Stimulated activated effector memory CD8-positive, alpha-beta T cell treated with anti-CD3 and anti-CD28 coated beads, Interleukin-12 subunit alpha, Interleukin-12 subunit beta, amount 100 ng/mL, for 72 hours (primary cell): ENCODE measurements around the gene NUP155.
"Not testable (repeated sequence)": the region's sequence is repeated elsewhere in the genome, so short reads cannot be mapped to it uniquely, and the experiment has no call there.

Source experiments
- ATAC-seq: fragments of 150-1000 bp; cut with Tn5 transposase; 2 replicates; pipeline ENCODE4 v1.10.0; 2021
- DNase-seq, 2 donors: peaks; one replicate each; pipeline ENCODE4 v3.0.0; 2021 to 2022; ENCODE audit warnings: low spot score in 2 of 2
- H3K27ac Mint-ChIP-seq: one replicate; pipeline ENCODE4 v1.8.0; 2022; ENCODE audit warnings: mild to moderate bottlenecking, mixed read lengths
- H3K36me3 Mint-ChIP-seq: one replicate; pipeline ENCODE4 v1.8.0; 2022; ENCODE audit warnings: mild to moderate bottlenecking, mixed read lengths
- H3K4me1 Mint-ChIP-seq: one replicate; pipeline ENCODE4 v1.8.0; 2022; ENCODE audit warnings: mixed read lengths
- H3K4me3 Mint-ChIP-seq: one replicate; pipeline ENCODE4 v1.8.0; 2022; ENCODE audit warnings: mild to moderate bottlenecking, mixed read lengths
- H3K9me3 Mint-ChIP-seq: one replicate; pipeline ENCODE4 v1.8.0; 2022; ENCODE audit warnings: mixed read lengths

NUP155 gene

GRCh38 chr5:37319037-37319782 lies 51.7 kb downstream of the NUP155 start:
- Mint-ChIP-seq H3K27ac (peak overlapping the region; percentile 11), H3K9me3 (no peaks in the 10 kb centered on the region), H3K4me3 (no peak overlapping the region), H3K36me3 (peaks cover 100% of the 10 kb centered on the region), H3K4me1 (peaks cover 5% of the 10 kb centered on the region)
- DNase-seq (no peak), ATAC-seq (no peak)

GRCh38 chr5:37316027-37316426 lies 54.9 kb downstream of the NUP155 start:
- DNase-seq: no peak
- Mint-ChIP-seq H3K4me3 (no peak overlapping the region), H3K27ac (no peak overlapping the region), H3K36me3 (peaks cover 100% of the 10 kb centered on the region), H3K9me3 (no peaks in the 10 kb centered on the region), H3K4me1 (peaks cover 5% of the 10 kb centered on the region)
- ATAC-seq: no peak

- Mint-ChIP-seq H3K4me3 (no peak overlapping the region), H3K27ac (no peak overlapping the region), H3K9me3 (no peaks in the 10 kb centered on the region), H3K4me1 (no peaks in the 10 kb centered on the region), H3K36me3 (peaks cover 100% of the 10 kb centered on the region)
- no peak for DNase-seq
- no peak for ATAC-seq
Observed at GRCh38 chr5:37310360-37310759, 60.5 kb downstream of the NUP155 start.

GRCh38 chr5:37308793-37309192 lies 62.1 kb downstream of the NUP155 start:
- no peak for DNase-seq
- H3K36me3 Mint-ChIP-seq: peaks cover 100% of the 10 kb centered on the region

GRCh38 chr5:37304888-37305287 lies 66.0 kb downstream of the NUP155 start:
- Mint-ChIP-seq H3K4me3 (no peak overlapping the region), H3K36me3 (peaks cover 100% of the 10 kb centered on the region), H3K4me1 (no peaks in the 10 kb centered on the region), H3K27ac (no peak overlapping the region), H3K9me3 (no peaks in the 10 kb centered on the region)
- ATAC-seq (no peak), DNase-seq (no peak)

More at GRCh38 chr5:37308793-37309192, 62.1 kb downstream of the NUP155 start:
- H3K4me3 Mint-ChIP-seq: no peak overlapping the region
- H3K27ac Mint-ChIP-seq: no peak overlapping the region
- no peaks in the 10 kb centered on the region for H3K4me1 Mint-ChIP-seq
- H3K9me3 Mint-ChIP-seq: no peaks in the 10 kb centered on the region
- ATAC-seq: no peak

- not testable (repeated sequence) for H3K27ac Mint-ChIP-seq, H3K4me1 Mint-ChIP-seq, H3K4me3 Mint-ChIP-seq, ATAC-seq, DNase-seq, H3K9me3 Mint-ChIP-seq
- peaks cover 92% of the 10 kb centered on the region for H3K36me3 Mint-ChIP-seq
Observed at GRCh38 chr5:37296313-37296712, 74.6 kb downstream of the NUP155 start.

GRCh38 chr5:37283214-37283820 lies 87.6 kb downstream of the NUP155 start:
- Mint-ChIP-seq H3K4me3 (no peak overlapping the region), H3K9me3 (peaks cover 4% of the 10 kb centered on the region), H3K4me1 (no peaks in the 10 kb centered on the region), H3K27ac (no peak overlapping the region), H3K36me3 (peaks cover 2% of the 10 kb centered on the region)
- no peak for ATAC-seq
- no peak for DNase-seq

- DNase-seq (no peak), ATAC-seq (no peak)
- Mint-ChIP-seq H3K4me1 (no peaks in the 10 kb centered on the region), H3K4me3 (no peak overlapping the region), H3K27ac (no peak overlapping the region), H3K9me3 (peaks cover 4% of the 10 kb centered on the region), H3K36me3 (no peaks in the 10 kb centered on the region)
Observed at GRCh38 chr5:37275511-37275910, 95.4 kb downstream of the NUP155 start.

- H3K9me3 Mint-ChIP-seq: peaks cover 6% of the 10 kb centered on the region
- H3K4me1 Mint-ChIP-seq: no peaks in the 10 kb centered on the region
- ATAC-seq (no peak), DNase-seq (no peak)
- no peaks in the 10 kb centered on the region for H3K36me3 Mint-ChIP-seq
- H3K4me3 Mint-ChIP-seq: no peak overlapping the region
- H3K27ac Mint-ChIP-seq: no peak overlapping the region
Observed at GRCh38 chr5:37272511-37272910, 98.4 kb downstream of the NUP155 start.

GRCh38 chr5:37268100-37268499 lies 102.8 kb downstream of the NUP155 start:
- ATAC-seq, H3K27ac Mint-ChIP-seq, H3K36me3 Mint-ChIP-seq, H3K4me1 Mint-ChIP-seq, H3K9me3 Mint-ChIP-seq, DNase-seq, H3K4me3 Mint-ChIP-seq: not testable (repeated sequence)

- Mint-ChIP-seq H3K36me3 (no peaks in the 10 kb centered on the region), H3K4me3 (no peak overlapping the region), H3K9me3 (no peaks in the 10 kb centered on the region), H3K4me1 (no peaks in the 10 kb centered on the region), H3K27ac (no peak overlapping the region)
- ATAC-seq (no peak), DNase-seq (no peak)
Observed at GRCh38 chr5:37255774-37256358, 115.0 kb downstream of the NUP155 start.

- H3K9me3 Mint-ChIP-seq: no peaks in the 10 kb centered on the region
- no peak overlapping the region for H3K4me3 Mint-ChIP-seq
- H3K4me1 Mint-ChIP-seq: peaks cover 4% of the 10 kb centered on the region
- H3K36me3 Mint-ChIP-seq: no peaks in the 10 kb centered on the region
- no peak overlapping the region for H3K27ac Mint-ChIP-seq
- no peak for DNase-seq
- ATAC-seq: no peak
Observed at GRCh38 chr5:37254581-37254980, 116.3 kb downstream of the NUP155 start.

- Mint-ChIP-seq H3K4me3 (no peak overlapping the region), H3K4me1 (peaks cover 6% of the 10 kb centered on the region), H3K36me3 (no peaks in the 10 kb centered on the region), H3K27ac (peak overlapping the region; percentile 32), H3K9me3 (no peaks in the 10 kb centered on the region)
- no peak for DNase-seq
- no peak for ATAC-seq
Observed at GRCh38 chr5:37251665-37252064, 119.2 kb downstream of the NUP155 start.

- no peak for ATAC-seq
Observed at GRCh38 chr5:37249815-37250164, 121.1 kb downstream of the NUP155 start.

GRCh38 chr5:37248970-37249814 lies 121.7 kb downstream of the NUP155 start, which contains the start of gene CPLANE1:
CPLANE1 (minus strand) TSS chr5:37249376; CDS start chr5:37247698, 1,678 bp downstream.
- Mint-ChIP-seq H3K36me3 (peaks cover 5% of the 10 kb centered on the region), H3K4me3 (peak within 1 kb of the TSS; percentile 85), H3K9me3 (no peaks in the 10 kb centered on the region), H3K27ac (peak within 1 kb of the TSS; percentile 92), H3K4me1 (peaks cover 6% of the 10 kb centered on the region)
- DNase-seq (peak; percentile 57 to 85), ATAC-seq (peak; percentile 91)

More at GRCh38 chr5:37249815-37250164, 121.1 kb downstream of the NUP155 start:
- Mint-ChIP-seq H3K4me1 (peaks cover 6% of the 10 kb centered on the region), H3K27ac (peak overlapping the region; percentile 92), H3K9me3 (no peaks in the 10 kb centered on the region), H3K4me3 (peak overlapping the region; percentile 85), H3K36me3 (peaks cover 5% of the 10 kb centered on the region)
- DNase-seq: no peak
